OCI-LY3 (cell line): ENCODE results near the gene TRIL.

ENCODE experiments used
- H2AFZ ChIP-seq: fragments of 200-600, 300-600 bp; shearing (Covaris generic); 2 replicates; pipeline ENCODE4 v1.6.0; 2014; ENCODE audit warnings: antibody characterized with exemption, low read depth, low read length
- H3K27ac ChIP-seq: fragments of 200-600, 300-600 bp; sonication (generic); 2 replicates; pipeline ENCODE4 v1.5.1; 2014; ENCODE audit warnings: mild to moderate bottlenecking, low read length, moderate library complexity, mixed read lengths
- H3K27me3 ChIP-seq: fragments of 200-600, 300-600 bp; sonication (generic); 2 replicates; pipeline ENCODE4 v1.6.1; 2014; ENCODE audit warnings: low read depth, low read length, mixed read lengths
- H3K36me3 ChIP-seq: fragments of 200-600, 300-600 bp; sonication (generic); replicated peaks from 2 replicates; pipeline ENCODE3; 2014; ENCODE audit warnings: low read depth, low read length, mixed read lengths
- H3K4me1 ChIP-seq: fragments of 300-600, 200-600 bp; sonication (generic); 2 replicates; pipeline ENCODE4 v1.6.1; 2014; ENCODE audit warnings: low read length, mixed read lengths
- H3K4me2 ChIP-seq: fragments of 200-600, 300-600 bp; sonication (generic); 2 replicates; pipeline ENCODE4 v1.6.1; 2014; ENCODE audit warnings: low read length, mixed read lengths
- H3K4me3 ChIP-seq: fragments of 300-600, 200-600 bp; sonication (generic); 2 replicates; pipeline ENCODE4 v1.5.1; 2014; ENCODE audit warnings: antibody characterized with exemption, mild to moderate bottlenecking, low read length, moderate library complexity
- H3K79me2 ChIP-seq: fragments of 300-600, 200-600 bp; shearing (Covaris generic); 2 replicates; pipeline ENCODE4 v1.6.1; 2014; ENCODE audit warnings: mild to moderate bottlenecking, low read length, mixed read lengths
- H3K9ac ChIP-seq: fragments of 300-600, 200-600 bp; shearing (Covaris generic); 2 replicates; pipeline ENCODE4 v1.6.0; 2014; ENCODE audit warnings: mild to moderate bottlenecking, low read length, moderate library complexity
- H3K9me3 ChIP-seq: fragments of 200-600, 300-600 bp; shearing (Covaris generic); 2 replicates; pipeline ENCODE4 v1.6.1; 2014; ENCODE audit warnings: low read length, mixed read lengths; ENCODE audit not compliant: insufficient read depth
- H4K20me1 ChIP-seq: fragments of 200-600, 300-600 bp; sonication (generic); 2 replicates; pipeline ENCODE4 v1.6.1; 2016; ENCODE audit warnings: low read length, mixed read lengths; ENCODE audit not compliant: insufficient read depth
- EZH2phosphoT487 ChIP-seq: fragments of 200-600 bp; shearing (Covaris generic); IDR thresholded peaks from 2 replicates; pipeline ENCODE4 v1.6.1; 2018; ENCODE audit warnings: antibody characterized with exemption, mixed run types, low read depth
- TF ChIP-seq, protein P1 (sequence below): fragments of 200-600, 300-600 bp; sonication (generic); IDR thresholded peaks from 2 replicates; pipeline ENCODE4 v1.5.1; 2014; ENCODE audit warnings: antibody characterized with exemption, low read length, low read depth

The TRIL gene

DNA sequence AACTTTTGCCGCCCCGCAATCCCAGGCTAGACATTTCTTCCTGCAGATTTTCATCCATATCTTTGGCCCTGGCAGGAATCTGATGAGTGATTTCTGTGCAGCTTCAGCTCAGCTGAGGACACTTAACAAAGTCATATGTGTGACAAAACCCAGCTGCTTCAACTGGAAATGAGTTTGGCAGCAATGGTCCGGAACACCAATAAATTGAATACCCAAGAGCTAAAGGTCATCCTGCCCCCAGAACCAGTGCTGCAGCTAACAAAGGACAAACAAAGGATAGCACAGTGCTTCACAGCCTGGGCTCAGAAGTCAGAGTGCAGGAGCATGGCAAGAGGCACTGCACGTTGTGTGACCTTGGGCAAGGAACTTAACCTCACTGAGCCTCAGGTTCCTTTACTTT, 40.0 kb upstream of the TRIL start:
- H3K4me2 ChIP-seq: no peak overlapping the region
- H3K27me3 ChIP-seq: no peaks in the 10 kb centered on the region
- H3K4me3 ChIP-seq: no peak overlapping the region
- no peaks in the 10 kb centered on the region for H3K4me1 ChIP-seq
- no peak overlapping the region for H3K27ac ChIP-seq
- no peaks in the 10 kb centered on the region for H3K9me3 ChIP-seq
- H3K9ac ChIP-seq: no peak overlapping the region
- TF ChIP-seq, protein P1, sequence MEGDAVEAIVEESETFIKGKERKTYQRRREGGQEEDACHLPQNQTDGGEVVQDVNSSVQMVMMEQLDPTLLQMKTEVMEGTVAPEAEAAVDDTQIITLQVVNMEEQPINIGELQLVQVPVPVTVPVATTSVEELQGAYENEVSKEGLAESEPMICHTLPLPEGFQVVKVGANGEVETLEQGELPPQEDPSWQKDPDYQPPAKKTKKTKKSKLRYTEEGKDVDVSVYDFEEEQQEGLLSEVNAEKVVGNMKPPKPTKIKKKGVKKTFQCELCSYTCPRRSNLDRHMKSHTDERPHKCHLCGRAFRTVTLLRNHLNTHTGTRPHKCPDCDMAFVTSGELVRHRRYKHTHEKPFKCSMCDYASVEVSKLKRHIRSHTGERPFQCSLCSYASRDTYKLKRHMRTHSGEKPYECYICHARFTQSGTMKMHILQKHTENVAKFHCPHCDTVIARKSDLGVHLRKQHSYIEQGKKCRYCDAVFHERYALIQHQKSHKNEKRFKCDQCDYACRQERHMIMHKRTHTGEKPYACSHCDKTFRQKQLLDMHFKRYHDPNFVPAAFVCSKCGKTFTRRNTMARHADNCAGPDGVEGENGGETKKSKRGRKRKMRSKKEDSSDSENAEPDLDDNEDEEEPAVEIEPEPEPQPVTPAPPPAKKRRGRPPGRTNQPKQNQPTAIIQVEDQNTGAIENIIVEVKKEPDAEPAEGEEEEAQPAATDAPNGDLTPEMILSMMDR: no peak
- no peak for TF ChIP-seq EZH2phosphoT487
- no peaks in the 10 kb centered on the region for H3K36me3 ChIP-seq
- no peaks in the 10 kb centered on the region for H4K20me1 ChIP-seq
- no peak overlapping the region for H2AFZ ChIP-seq
- no peaks in the 10 kb centered on the region for H3K79me2 ChIP-seq

GRCh38 chr7:28996836-28997235, 38.7 kb upstream of the TRIL start:
- Histone ChIP-seq H3K79me2 (no peaks in the 10 kb centered on the region), H3K27ac (no peak overlapping the region), H3K4me3 (no peak overlapping the region), H3K4me1 (no peaks in the 10 kb centered on the region), H3K27me3 (no peaks in the 10 kb centered on the region), H3K36me3 (no peaks in the 10 kb centered on the region), H3K4me2 (no peak overlapping the region), H3K9ac (no peak overlapping the region), H3K9me3 (no peaks in the 10 kb centered on the region), H2AFZ (no peak overlapping the region), H4K20me1 (no peaks in the 10 kb centered on the region)
- TF ChIP-seq EZH2phosphoT487: no peak
- TF ChIP-seq, protein P1: no peak

DNA sequence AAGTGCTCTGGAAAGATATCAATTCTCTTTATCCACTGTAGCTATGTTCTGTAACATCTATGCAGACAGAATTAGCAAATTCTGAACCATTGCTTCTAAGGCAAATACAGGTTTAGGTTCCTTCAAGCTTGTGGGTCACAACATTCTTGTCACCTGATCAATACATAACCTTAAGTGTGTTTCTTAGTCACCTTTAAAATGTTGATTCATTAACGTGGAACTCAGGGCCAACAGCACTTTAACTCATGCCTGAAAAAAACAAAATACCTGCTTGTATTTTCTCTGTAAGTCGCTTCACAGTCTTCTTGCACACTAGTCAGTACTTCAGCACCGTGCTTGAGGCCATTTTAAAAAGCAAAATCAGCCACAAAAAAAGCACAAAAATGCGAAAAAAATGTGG, 35.2 kb upstream of the TRIL start:
- H3K4me2 ChIP-seq: no peak overlapping the region
- TF ChIP-seq, protein P1: no peak
- no peak overlapping the region for H3K4me3 ChIP-seq
- H4K20me1 ChIP-seq: no peaks in the 10 kb centered on the region
- H3K79me2 ChIP-seq: no peaks in the 10 kb centered on the region
- no peaks in the 10 kb centered on the region for H3K36me3 ChIP-seq
- H3K27me3 ChIP-seq: no peaks in the 10 kb centered on the region
- no peaks in the 10 kb centered on the region for H3K4me1 ChIP-seq
- H3K27ac ChIP-seq: no peak overlapping the region
- H3K9ac ChIP-seq: no peak overlapping the region
- H3K9me3 ChIP-seq: no peaks in the 10 kb centered on the region
- H2AFZ ChIP-seq: no peak overlapping the region

DNA sequence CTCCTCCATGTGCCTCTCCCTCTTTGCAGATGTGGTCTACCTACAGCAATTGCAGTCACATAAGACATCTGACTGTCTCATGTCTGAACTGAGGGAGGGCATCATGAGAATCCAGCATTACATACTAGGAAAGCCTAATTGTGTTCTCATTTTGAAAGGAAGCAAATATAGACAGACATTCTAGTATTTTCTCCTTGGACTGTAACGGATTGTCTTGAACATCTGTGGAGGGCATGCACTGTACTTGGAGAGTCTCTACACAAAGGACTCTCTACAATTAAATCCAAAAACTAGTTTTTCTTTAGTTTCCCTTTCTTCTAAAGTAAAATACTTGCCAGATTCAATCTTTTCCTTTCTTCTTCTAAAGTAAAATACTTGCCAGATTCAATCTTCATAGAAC, 34.7 kb upstream of the TRIL start:
- Histone ChIP-seq H3K79me2 (no peaks in the 10 kb centered on the region), H3K9ac (no peak overlapping the region), H3K4me1 (no peaks in the 10 kb centered on the region), H3K9me3 (no peaks in the 10 kb centered on the region), H2AFZ (no peak overlapping the region), H3K27me3 (no peaks in the 10 kb centered on the region), H4K20me1 (no peaks in the 10 kb centered on the region), H3K4me2 (no peak overlapping the region), H3K36me3 (no peaks in the 10 kb centered on the region), H3K4me3 (no peak overlapping the region), H3K27ac (no peak overlapping the region)
- TF ChIP-seq EZH2phosphoT487: no peak
- TF ChIP-seq, protein P1: no peak
